Neural crest cell (in vitro differentiated cells): ENCODE results near the gene STARD10. TPM values are rescaled to one million over a fixed set of nuclear protein-coding genes. Genes with fewer than 3 reads are reported as not detected.
A peak's percentile ranks its signal among the peaks of the same experiment; 100 is the strongest.

Experiments
- DNase-seq: peaks from one replicate; pipeline ENCODE4 v3.0.0; 2021; ENCODE audit warnings: low read depth, mixed read lengths, low spot score
- H3K27ac Mint-ChIP-seq: one replicate; pipeline ENCODE4 v1.8.0; 2021; ENCODE audit warnings: mild to moderate bottlenecking, mixed read lengths; ENCODE audit not compliant: unreplicated experiment
- H3K27me3 Mint-ChIP-seq: 2 replicates; pipeline ENCODE4 v1.8.0; 2021; ENCODE audit warnings: low read depth, mild to moderate bottlenecking, mixed read lengths
- H3K36me3 Mint-ChIP-seq: 2 replicates; pipeline ENCODE4 v1.8.0; 2021; ENCODE audit warnings: low read depth, mild to moderate bottlenecking, mixed read lengths
- H3K4me1 Mint-ChIP-seq: 2 replicates; pipeline ENCODE4 v1.8.0; 2021; ENCODE audit warnings: mixed read lengths
- H3K4me3 Mint-ChIP-seq: one replicate; pipeline ENCODE4 v1.8.0; 2021; ENCODE audit warnings: mild to moderate bottlenecking, mixed read lengths
- H3K9me3 Mint-ChIP-seq: 2 replicates; pipeline ENCODE4 v1.8.0; 2021; ENCODE audit warnings: mixed read lengths
- total RNA-seq: library from RNA; stranded (reverse); gene quantifications from 2 replicates; pipeline ENCODE4 v1.2.1, GENCODE V29; 2021
- TF ChIP-seq, protein P1 (sequence below): fragments of 200-600 bp; sonication (generic); conservative IDR thresholded peaks from 2 replicates; pipeline ENCODE4 v1.5.0; 2021; ENCODE audit warnings: antibody characterized with exemption, mild to moderate bottlenecking

The STARD10 gene
- total RNA-seq, 1 donor from 2014 or later = 12.6 TPM

DNA sequence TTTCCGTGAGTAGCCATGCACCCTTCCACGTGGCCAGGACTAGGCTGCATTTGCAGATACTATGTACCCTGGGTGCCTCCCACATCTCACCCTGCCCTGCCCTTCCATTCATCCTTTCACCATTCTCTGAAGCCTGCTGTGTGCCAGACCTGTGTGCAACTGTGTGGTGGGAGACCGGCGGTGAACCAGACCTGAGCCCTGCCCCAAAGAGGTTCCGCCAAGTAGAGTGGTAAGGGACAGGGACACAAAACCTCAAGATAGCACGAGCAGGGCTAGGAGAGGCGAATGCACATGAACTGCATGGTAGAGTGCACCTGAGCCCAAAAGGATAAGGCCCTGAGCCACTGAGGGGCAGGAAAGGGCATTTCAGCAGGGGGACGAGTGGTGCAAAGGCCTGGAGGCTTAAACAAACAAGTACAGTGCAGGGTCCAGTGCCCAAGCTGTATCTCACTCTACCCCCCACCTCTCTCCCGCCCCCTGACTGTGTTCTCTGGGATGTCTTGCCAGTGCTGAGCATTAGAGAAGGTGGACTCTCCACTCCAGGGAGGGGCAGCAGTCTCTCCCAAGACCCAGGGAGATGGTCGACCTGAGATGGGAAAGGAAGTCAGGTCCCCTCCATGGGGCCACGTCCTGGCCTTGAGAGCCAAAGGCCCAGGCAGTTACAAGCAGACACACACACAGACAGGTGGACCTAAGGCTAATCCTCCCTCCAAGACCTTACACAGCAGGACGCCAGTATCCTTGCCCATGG is 27.5 kb downstream of the STARD10 start:
- H3K4me3 Mint-ChIP-seq = no peak overlapping the region
- peaks cover 5% of the 10 kb centered on the region for H3K4me1 Mint-ChIP-seq
- no peaks in the 10 kb centered on the region for H3K9me3 Mint-ChIP-seq
- DNase-seq = no peak
- H3K27ac Mint-ChIP-seq = peak overlapping the region; percentile 88
- H3K27me3 Mint-ChIP-seq = no peaks in the 10 kb centered on the region
- TF ChIP-seq, protein P1, sequence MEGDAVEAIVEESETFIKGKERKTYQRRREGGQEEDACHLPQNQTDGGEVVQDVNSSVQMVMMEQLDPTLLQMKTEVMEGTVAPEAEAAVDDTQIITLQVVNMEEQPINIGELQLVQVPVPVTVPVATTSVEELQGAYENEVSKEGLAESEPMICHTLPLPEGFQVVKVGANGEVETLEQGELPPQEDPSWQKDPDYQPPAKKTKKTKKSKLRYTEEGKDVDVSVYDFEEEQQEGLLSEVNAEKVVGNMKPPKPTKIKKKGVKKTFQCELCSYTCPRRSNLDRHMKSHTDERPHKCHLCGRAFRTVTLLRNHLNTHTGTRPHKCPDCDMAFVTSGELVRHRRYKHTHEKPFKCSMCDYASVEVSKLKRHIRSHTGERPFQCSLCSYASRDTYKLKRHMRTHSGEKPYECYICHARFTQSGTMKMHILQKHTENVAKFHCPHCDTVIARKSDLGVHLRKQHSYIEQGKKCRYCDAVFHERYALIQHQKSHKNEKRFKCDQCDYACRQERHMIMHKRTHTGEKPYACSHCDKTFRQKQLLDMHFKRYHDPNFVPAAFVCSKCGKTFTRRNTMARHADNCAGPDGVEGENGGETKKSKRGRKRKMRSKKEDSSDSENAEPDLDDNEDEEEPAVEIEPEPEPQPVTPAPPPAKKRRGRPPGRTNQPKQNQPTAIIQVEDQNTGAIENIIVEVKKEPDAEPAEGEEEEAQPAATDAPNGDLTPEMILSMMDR = no peak
- H3K36me3 Mint-ChIP-seq = no peaks in the 10 kb centered on the region

GRCh38 chr11:72764503-72764902 is 29.3 kb downstream of the STARD10 start:
- TF ChIP-seq, protein P1 = no peak
- DNase-seq = no peak
- no peak overlapping the region for H3K27ac Mint-ChIP-seq
- H3K9me3 Mint-ChIP-seq = no peaks in the 10 kb centered on the region
- no peaks in the 10 kb centered on the region for H3K36me3 Mint-ChIP-seq
- H3K27me3 Mint-ChIP-seq = no peaks in the 10 kb centered on the region
- peaks cover 8% of the 10 kb centered on the region for H3K4me1 Mint-ChIP-seq
- H3K4me3 Mint-ChIP-seq = no peak overlapping the region

DNA sequence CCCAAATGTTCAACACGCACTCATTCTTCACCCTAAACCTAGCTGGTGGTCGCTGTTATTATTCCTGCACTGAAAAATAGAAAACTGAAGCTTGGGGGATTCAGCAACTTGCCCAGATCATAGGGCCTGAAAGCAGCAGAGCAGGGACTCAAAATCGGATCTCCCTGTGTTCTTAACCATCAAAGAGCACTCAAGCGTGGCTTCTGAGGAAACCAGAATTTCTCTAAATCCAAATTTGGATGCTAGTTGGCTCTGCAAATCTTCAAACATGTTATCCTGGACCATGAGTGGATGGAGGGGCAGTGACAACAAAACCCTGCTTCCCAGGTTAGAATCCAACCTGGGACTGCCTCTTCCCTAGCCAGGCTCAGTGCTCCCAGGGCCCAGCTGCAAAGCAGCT is 30.0 kb downstream of the STARD10 start:
- H3K27ac Mint-ChIP-seq = no peak overlapping the region
- H3K9me3 Mint-ChIP-seq = no peaks in the 10 kb centered on the region
- peaks cover 15% of the 10 kb centered on the region for H3K4me1 Mint-ChIP-seq
- H3K36me3 Mint-ChIP-seq = no peaks in the 10 kb centered on the region
- H3K27me3 Mint-ChIP-seq = no peaks in the 10 kb centered on the region
- TF ChIP-seq, protein P1 = no peak
- no peak overlapping the region for H3K4me3 Mint-ChIP-seq
- DNase-seq = no peak

DNA sequence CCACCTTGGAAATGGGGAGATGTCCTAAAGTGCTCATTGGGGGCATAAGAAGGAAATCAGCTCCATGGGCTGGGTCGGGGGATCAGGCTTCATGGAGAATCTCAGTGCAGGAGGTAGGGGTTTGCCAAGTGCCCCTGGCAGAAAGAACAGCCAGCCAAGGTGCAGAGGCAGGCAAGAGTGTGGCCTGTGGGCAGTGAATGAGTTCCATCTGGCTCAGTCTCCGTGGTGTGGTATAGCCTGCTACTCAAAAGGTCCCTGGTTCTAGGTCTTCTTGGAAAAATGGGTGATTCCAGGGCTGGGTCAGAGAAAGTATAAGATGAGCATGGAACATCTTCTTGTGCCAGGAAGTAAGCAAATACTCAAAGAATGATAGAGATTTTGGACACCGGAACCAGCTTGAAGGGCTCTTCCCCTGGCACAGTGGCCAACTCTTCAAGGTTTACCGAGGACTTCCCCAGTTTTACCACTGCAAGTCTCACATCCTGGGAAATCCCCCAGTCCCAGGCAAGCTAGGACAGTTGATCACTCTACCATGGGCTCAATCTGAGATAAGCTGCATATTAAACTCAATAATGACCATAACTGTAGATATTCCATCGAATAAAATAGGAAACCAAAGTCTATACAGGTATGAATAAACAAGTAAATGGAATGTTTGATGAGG is 31.1 kb downstream of the STARD10 start:
- Mint-ChIP-seq H3K27ac (peak overlapping the region; percentile 27), H3K4me1 (peaks cover 12% of the 10 kb centered on the region), H3K36me3 (no peaks in the 10 kb centered on the region), H3K4me3 (no peak overlapping the region), H3K9me3 (no peaks in the 10 kb centered on the region), H3K27me3 (no peaks in the 10 kb centered on the region)
- TF ChIP-seq, protein P1 = no peak
- no peak for DNase-seq

- Mint-ChIP-seq H3K36me3 (no peaks in the 10 kb centered on the region), H3K27me3 (no peaks in the 10 kb centered on the region), H3K27ac (no peak overlapping the region), H3K4me3 (no peak overlapping the region), H3K4me1 (peaks cover 12% of the 10 kb centered on the region), H3K9me3 (no peaks in the 10 kb centered on the region)
- TF ChIP-seq, protein P1 = no peak
- DNase-seq = no peak
These were observed 33.1 kb downstream of the STARD10 start for GRCh38 chr11:72760539-72761405.
